Caki2 (cell line): Measurements from ENCODE around the gene UNC5C. TPM values are rescaled to one million over a fixed set of nuclear protein-coding genes. Genes with fewer than 3 reads are reported as not detected.

Experiments
- DNase-seq: peaks from one replicate; pipeline ENCODE4 v3.0.0-alpha.2; 2015; ENCODE audit warnings: low read depth
- in situ Hi-C: cut with HindIII; loops from 2 replicates; pipeline ENCODE4 v1.10.0; 2016; ENCODE audit warnings: low sequenced_read_pairs, low pct_unique_long_range_greater_than_20kb, mixed read lengths
- total RNA-seq: library from RNA; depleted of rRNA; stranded (reverse); fragments of >200 nt; shearing (Covaris generic); gene quantifications from 2 replicates; pipeline ENCODE4 v1.2.3, GENCODE V29; 2014; ENCODE audit warnings: low replicate concordance

The UNC5C gene
- total RNA-seq, 1 experiment from 2014 or later: not detected

GRCh38 chr4:95547715-95548471 is 880 bp downstream of the UNC5C start:
- DNase-seq: no peak
- in situ Hi-C loops: no loop called here

GRCh38 chr4:95546866-95547714 is 1.7 kb downstream of the UNC5C start:
- in situ Hi-C loops: no loop called here
- DNase-seq: no peak

DNA sequence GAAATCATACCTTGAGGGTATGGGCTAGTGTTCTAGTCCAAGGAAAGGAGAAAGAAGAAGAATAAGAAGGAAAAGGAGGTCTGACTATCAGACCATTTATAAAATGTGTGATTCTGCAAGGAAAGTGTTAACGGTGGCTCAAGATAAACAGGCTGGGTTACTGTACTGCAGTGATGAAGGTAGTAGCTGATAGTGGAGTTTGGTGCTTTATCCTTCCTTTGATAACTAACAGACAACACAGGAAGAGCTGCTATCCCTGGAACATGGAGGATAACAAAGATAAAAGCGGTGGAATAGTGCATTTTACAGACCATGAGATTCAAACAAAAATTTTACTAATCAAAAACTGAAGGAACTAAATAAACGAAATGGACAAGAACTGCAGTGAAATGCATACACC is 2.6 kb downstream of the UNC5C start:
- no peak for DNase-seq
- in situ Hi-C loops: no loop called here

GRCh38 chr4:95545546-95545945 is 3.2 kb downstream of the UNC5C start:
- DNase-seq: no peak

DNA sequence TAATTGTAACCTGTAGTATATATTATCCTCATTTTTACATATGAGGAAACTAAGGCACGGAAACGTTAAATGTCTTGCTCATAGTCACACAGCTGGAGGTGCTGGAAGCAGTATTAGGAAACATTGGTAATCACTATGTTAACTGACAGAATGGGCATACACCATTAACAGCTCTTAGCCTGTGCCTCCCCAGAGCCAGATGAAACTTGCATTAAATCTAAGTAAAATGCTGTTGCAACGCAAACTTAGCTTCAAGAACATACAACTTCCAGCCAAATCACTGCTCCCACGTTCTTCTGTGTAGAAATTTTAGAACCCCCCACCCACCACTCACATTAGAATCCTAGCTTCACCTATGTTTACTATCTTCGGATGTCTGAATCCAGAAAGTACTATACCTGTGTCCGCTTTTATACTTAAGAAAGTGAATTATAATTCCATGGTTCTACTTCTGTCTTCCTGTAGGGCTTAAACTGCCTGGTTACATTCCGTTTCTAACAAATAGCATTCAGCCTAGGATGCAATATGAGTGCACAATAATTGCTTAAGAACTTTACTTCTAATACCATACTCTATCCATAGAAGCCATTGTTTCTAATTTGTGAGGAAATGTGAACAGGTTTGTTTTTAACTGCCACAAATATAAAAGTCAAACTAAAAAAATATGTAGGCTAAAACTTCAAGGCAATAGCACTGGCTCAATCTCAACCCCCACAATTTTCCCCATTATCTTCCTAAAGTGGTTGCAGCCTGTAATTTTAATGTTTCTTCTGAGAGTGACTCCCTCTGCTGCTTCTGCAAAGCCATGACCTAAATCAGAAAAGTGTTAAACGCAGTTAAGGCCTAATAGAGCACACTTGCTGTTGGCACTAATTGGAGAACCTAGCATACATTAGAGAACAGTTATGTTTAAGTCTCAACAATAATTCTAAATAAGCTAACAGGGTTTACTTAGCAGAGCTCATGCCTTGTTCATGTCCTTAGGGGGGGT is 4.4 kb downstream of the UNC5C start:
- no peak for DNase-seq
- in situ Hi-C loops: no loop called here

More at GRCh38 chr4:95545546-95545945, 3.2 kb downstream of the UNC5C start:
- in situ Hi-C loops: no loop called here

DNA sequence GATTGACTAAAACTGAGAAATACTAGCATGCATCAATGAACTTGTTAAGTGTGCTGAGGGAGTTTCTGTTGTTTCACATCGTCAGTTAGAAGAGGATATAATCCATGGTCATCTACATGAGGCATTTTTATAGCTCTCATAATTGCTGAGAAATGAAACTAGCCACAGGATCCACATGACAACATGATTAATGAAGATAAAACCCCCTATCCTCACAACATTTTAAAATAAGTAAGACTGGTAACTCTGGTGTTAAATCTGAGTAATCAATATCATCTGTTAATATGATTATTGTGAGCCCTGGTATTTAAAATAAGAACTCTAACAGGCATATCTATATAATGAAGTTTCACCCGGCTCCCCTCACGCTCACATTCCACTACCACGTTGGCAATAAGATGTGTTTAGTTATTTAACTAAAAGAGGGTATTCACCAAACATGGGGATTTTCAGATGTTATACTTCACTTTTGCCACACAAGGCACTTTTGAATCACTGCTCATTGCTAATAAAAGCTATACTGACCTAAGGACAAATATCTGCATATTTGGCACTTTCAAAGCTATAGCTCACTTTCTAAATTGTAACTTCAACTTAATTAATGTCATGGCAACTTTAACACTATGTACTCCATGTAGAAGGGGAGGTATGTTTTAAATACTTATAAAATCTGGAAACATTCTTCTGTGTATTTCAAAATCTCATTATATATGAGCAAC is 6.7 kb downstream of the UNC5C start:
- no peak for DNase-seq
- in situ Hi-C loops: no loop called here

GRCh38 chr4:95541094-95541493 is 7.7 kb downstream of the UNC5C start:
- DNase-seq: no peak
- in situ Hi-C loops: no loop called here

GRCh38 chr4:95540227-95540626 is 8.5 kb downstream of the UNC5C start:
- in situ Hi-C loops: no loop called here
- no peak for DNase-seq

- no peak for DNase-seq
- in situ Hi-C loops: no loop called here
These were observed 9.7 kb downstream of the UNC5C start for GRCh38 chr4:95539106-95539505.

- in situ Hi-C loops: no loop called here
- no peak for DNase-seq
These were observed 10.8 kb downstream of the UNC5C start for GRCh38 chr4:95537863-95538488.

DNA sequence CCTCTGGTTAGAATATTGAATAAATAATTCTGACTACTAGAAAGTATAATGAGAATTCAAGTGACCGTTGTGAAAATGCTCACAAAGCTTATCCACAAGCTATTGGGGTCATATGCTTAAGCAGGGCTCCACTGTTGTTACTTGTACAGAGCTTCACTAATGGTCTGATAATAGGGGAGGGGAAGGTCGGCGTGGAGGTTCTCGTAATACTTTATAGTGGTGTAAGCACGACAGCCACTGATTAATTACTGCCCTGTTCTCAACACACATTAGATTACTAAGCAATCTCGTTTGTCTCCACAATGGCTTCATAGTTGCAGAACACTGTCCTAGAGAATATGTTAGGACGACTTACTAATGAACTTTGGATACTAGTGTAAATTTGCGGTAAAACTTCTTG is 11.6 kb downstream of the UNC5C start:
- DNase-seq: no peak
- in situ Hi-C loops: no loop called here

DNA sequence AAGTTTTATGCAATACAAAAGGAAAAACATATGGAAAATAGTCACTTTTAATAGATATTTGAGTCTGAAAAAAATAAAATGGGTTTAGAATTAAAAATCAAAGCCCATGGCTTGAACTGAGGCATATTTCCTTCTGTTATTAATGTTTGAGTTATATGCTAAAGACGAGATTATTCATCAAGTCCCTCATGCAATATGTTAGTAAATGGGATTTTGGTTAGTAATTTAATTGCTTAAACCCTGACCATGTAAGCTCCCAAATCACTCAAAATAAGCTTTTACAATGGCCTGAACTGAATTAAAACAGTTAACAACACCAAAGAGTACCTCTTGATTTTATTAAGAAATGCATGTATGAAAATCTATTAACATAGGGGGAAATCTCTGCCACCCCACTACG is 12.1 kb downstream of the UNC5C start:
- DNase-seq: no peak

GRCh38 chr4:95535180-95535579 is 13.6 kb downstream of the UNC5C start:
- in situ Hi-C loops: no loop called here
- no peak for DNase-seq

More for the DNA sequence above, 12.1 kb downstream of the UNC5C start:
- in situ Hi-C loops: no loop called here

DNA sequence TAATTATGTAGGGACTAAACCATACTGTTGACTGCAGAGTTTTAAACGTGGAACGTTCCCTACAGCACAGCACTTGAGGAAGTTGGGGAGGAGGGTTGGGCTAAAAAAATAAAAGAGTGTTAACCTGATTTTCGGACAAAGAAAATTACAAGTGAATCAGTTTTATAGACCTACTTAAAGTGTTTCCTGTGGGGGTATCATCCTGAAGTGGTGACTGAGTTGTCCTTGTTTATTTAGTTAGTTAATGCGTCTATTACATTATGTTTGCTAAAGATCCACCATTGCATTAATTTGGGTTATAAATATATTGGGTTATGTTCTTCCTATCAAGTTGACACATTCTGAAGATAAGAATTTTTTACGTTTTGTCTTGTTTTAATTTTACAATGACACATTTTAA is 14.7 kb downstream of the UNC5C start:
- no peak for DNase-seq
- in situ Hi-C loops: no loop called here

GRCh38 chr4:95533254-95533653 is 15.5 kb downstream of the UNC5C start:
- no peak for DNase-seq

DNA sequence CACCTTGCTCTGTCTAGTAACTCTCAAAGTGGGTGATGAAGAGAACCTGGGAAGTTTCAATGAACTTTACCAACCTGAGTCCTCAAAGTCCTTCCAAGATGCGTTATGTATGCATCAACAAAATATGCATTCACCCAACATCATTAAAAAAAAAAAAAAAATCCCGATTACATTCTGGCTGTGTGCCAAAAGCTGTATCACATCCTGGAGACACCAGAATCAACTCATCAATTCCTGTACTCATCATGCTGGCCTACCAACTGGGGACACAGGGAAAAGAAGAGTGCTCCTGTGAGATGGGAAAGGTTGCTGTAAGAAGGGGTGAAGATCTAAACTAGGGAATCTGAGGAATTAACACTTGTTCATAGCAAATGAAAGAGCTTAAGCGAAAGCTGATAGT is 16.5 kb downstream of the UNC5C start:
- in situ Hi-C loops: no loop called here
- no peak for DNase-seq

More at GRCh38 chr4:95533254-95533653, 15.5 kb downstream of the UNC5C start:
- in situ Hi-C loops: no loop called here

- no peak for DNase-seq
- in situ Hi-C loops: no loop called here
These were observed 17.6 kb downstream of the UNC5C start for GRCh38 chr4:95531141-95531540.
